ENCODE data around the gene IL12A.

DNA sequence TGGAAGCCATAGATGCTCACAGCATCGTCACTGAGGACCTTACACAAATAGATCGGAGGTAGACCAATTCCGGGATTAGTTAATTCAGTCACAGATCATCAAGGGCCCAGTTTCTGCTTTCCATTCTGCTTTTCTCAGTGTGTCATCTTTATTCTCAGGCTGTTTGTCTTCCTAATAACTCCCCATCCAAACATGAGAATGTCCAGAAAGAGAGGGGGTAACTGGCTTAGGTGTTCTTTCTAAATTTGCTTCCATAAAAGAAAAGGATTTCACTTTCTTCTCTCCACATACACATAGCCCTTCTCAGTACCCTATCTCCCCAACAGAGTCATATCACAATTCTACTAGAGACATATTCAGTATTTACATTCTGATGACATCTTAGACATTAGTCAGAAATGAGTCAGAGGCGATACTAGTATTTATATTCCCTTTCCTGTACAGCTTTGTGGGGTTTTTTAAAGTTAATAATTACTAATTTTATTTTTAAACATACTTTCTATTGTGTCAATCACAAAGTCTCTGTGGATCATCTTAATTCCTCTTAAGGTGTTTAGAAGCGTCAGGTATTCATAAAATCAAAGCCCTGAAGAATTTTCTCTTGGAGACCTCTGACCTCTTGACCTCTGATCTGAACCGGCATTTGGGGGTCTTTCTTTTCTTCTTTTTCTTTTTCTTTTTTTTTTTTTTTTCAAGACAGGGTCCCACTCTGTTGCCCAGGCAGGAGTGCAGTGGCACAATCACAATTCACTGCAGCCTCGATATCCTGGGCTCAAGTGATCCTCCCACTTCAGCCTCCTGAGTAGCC is 24.3 kb upstream of the IL12A start:
- TF ChIP-seq CTCF (IDR thresholded peaks at IDR 0.05; ENCODE audit: insufficient read depth, low read length, poor library complexity, severe bottlenecking) (no peak), EZH2phosphoT487 (conservative IDR thresholded peaks at IDR 0.05; ENCODE audit: low read length) (no peak)
